Amniotic epithelial cell (primary cell): ENCODE data around the gene TBCA.

Experiments
- DNase-seq: peaks from one replicate; pipeline ENCODE4 v3.0.0-alpha.2; 2010; ENCODE audit warnings: low read depth

The TBCA gene

DNA sequence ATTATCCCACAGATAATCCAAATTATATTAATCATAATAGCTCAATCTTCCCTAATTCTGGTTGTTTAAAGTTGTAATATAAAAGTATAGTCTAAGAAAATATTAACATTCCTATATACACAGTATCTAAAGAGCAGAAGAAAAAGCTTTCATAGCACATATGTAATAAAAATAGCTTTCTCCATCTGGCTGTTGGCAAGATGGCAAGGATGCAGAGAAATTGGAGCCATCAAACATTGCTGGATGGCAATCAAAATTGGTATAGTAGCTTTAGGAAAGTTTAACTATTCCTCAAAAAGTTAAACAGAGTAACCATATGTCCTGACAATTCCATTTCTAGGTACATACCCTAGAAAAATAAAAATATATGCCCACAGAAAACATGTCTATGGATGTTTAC lies 66.8 kb downstream of the TBCA start:
- no peak for DNase-seq

DNA sequence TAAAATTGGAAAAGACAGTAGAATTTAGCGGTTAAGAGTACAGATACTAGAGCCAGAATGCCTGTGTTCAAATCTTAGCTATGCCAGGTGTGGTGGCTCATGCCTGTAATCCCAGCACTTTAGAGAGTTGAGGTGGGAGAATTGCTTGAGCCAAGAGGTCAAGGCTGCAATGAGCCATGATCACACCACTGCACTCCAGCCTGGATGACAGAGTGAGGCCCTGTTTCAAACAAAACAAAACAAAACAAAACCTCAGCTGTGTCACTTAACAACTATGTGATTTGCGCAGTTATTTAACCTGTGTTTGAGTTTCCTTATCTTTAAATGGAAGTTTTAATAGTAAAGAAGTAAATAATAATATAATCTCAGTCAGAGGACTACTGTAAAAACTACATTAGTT lies 68.3 kb downstream of the TBCA start:
- peak; percentile 15 for DNase-seq

DNA sequence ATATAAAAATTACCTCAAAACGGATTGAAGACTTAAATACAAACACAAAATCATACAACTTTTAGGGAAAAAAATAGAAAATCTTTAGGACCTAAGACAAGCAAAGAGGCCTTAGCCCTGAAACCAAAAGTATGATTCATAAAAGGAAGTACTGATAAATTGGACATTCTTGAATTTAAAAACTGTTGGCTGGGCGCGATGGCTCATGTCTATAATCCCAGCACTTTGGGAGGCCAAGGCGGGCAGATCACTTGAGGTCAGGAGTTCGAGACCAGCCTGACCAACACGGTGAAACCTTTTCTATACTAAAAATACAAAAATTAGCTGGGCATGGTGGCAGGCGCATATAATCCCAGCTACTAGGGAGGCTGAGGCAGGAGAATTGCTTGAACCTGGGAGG lies 76.6 kb downstream of the TBCA start:
- peak; percentile 57 for DNase-seq

DNA sequence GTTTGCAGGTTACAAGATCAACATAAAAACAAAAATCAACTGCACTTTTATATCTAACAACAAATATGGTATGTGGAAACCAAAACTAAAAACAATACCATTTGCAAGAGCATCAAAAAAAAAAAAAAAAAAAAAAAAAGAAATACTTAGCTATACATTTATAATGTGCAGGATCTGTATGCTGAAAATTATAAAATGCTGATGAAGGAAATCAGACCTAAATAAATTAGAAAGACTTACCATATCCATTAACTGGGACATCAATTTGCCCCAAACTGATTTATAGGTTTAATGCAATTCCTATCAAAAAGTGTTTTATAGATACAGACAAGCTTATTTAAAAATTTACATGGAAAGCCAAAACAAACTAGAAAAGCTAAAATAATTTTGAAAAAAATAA lies 77.2 kb downstream of the TBCA start:
- no peak for DNase-seq

DNA sequence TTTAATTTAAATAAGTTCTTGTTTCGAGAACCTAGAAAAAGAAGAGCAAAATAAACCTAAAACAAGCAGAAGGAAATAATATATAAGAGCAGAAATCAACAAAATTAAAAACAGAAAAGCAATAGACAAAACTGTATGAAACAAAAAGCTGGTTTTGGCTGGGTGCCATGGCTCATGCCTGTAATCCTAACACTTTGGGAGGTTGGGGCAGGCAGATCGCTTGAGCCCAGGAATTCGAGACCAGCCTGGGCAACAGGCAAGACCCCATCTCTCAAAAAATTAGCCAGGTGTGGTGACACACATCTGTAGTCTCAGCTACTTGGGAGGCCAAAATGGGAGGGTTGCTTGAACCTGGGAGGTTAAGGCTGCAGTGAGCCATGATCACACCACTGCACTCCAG lies 78.4 kb downstream of the TBCA start:
- no peak for DNase-seq

DNA sequence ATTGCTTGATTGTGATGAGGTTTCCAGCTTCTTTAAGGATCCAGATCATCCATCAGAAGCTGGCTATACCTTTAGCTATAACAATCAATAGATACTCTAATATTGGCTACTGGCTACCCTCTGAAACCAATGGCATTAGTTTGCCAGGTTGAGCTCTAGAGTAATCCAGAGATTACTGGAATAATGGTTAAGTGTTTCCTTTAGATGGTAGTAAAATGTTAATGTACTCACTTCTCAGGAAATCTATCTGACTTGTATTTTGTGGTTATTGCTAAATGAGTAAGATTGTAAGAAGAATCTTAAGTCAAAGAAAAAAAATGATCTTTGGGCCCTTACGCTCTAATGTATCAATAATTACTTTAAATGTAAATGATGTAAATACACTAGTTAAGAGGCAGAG lies 80.0 kb downstream of the TBCA start:
- DNase-seq = no peak

DNA sequence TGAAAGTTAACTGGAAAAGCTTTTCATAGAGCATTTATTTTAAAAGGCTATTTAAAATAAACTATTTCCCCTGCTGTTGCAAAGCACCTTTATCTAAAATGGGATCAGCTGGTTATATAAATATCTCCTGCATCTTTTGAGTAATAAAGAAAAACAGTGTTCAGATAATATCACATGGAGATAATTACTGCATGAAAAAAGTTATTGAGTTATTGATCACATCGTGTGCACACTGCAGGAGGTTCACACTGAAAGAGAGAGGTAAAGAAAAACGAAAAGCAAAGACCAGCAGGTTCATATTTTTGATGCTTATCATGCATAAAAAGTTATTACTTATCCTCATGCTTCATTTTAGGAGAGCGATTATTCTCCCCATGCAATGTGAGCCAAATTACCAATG lies 82.2 kb downstream of the TBCA start:
- DNase-seq = no peak

DNA sequence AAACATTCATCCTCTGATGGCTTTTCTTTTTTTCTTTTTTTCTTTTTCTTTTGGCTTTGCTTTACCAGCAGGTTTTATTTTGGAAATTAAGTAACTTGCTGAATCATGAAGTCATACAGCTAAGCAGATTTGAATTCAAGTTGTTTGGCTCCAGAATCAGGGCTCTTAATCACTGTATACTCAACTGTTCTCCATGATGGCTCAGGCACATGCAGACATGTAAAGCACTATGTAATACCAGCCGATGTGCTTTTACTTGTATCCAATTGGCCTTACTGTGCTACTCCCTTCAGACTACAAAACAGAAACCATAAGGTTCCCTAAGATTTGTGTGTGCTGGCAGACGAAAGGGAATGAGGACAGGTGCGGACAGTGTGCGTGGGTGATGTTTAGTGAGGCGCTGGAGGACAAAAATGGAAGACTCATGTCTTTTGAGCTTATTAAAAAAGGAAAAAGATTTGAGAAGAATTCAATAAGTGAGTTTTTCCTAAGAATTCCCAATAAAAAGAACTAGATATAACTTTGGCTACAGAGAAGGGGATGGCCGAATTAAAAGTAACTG lies 92.9 kb downstream of the TBCA start:
- DNase-seq = peak; percentile 15

DNA sequence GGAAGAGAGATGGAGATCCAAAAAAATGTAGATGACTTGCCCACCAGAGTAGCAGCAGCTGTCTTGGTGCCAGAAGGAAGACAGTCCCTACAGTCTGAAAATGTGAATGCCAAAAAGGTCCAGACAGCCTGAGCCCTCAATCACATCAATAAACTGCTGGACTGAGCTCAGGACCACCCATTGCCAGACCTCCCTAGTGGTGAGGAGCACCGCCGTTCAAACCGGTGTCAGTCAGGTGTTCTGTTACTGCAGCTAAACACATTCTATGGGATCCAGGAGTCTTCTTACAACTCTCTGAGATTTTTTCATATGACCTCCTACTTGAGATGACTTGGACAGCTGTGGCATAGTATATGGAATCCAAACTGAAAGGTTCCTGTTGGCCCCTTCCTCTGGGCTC lies 105.6 kb downstream of the TBCA start:
- no peak for DNase-seq

DNA sequence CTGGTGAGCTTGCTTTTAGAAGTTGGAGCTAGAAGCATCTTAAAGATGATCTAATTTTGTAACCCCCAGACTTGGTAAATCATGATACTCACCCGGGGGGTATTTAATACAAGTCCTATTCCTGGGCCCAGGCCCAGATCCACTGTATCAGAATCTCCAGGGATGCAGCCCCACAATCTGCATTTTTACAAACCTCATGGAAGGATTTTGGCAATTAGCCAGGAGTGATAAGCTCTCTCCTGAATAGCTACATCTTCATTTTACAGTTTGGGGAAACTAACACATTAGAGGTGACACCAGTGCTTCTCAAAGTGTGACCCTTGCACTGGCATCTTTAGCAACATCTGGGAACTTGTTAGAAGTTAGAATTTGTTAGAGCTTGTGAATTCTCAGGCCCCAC lies 106.5 kb downstream of the TBCA start:
- DNase-seq = no peak

DNA sequence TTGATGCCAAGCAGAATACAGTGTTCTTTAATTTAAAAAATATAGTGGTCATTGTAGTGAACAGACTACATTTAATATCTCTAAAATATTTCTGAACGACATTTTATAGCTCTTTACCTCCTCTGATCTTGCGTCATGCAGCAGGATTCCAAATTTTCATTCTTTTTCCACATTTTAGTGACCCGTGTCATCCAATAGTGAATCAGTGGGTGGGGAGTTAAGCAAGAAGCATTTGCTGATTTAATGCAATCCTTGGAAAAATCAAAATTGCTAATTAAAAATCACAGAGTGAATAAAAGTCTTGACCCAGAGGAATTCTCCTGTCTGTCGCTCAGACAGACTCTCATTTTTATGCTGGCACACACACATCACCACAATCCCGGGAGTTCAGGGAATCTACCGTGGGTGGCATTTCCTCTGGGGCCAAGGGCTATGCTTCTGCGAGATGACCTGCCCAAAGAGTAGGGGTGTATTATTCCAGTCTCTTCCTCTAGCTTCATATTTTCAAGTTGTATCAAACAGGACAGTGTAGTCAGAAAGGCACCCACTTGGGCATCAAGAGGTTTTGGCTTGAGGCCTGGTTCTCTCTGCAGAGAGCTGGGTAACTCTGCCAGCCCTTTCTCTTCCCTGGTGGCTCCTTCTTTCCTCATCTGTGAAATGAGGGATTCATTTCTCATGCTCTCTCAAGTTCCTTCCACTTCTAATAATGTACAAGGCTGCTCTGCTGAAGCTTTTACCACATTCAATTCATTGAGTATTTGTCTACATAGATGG lies 112.9 kb downstream of the TBCA start:
- DNase-seq = no peak

DNA sequence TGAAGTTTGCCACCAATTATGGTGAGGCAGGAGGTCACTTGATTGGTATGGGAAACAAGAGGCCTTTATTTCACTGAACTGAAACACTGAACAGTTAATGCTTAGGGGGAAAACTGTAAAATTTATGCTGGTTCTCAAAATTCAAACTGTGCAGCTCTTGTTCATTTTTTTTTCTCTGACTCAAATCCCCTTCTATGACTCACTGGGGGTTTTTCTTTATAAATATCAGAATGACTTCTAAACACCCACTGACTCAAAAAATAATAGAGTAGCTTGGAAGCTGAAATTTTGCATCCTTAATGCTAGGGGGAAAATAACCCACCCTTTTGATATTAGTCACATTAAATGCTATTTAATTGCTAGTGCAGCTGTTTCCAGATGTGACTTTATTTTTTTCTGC lies 113.5 kb downstream of the TBCA start:
- no peak for DNase-seq

DNA sequence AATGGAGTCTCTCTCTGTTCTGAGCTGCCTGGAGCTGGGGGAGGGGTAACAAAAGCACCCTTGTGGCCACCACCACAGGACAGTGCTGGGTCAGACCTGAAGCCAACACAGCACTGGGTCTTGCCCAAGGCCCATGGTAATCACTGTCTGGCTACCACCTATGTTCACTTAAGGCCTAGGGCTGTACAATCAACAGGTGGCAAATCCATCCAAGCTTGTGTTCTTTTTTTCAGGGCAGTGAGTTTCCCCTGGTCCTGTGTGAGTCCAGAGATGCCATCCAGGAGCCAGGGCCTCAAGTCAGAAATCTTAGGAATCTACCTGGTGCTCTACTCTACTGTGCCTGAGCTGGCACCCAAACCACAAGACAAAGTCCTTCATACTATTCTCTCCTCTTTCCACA lies 117.5 kb downstream of the TBCA start:
- DNase-seq = no peak

DNA sequence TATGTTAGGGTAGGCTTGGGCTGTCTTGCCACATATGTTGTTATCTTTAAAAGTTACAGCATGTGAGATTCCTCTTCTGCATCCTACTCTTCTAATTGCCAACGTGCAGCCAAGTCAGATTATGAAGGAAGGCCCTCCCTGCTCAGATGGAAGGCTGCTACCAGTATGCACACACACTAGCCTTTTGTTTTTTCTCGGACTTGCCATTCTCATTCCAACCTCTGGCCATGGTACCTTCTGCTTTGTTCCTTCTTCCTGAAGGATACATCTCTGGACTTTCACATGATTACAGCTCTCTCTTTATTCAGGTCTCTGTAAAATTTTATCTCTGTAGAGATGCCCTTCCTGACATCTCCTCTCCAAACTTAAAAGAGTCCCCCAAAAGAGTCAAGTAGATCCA lies 124.8 kb downstream of the TBCA start:
- no peak for DNase-seq

DNA sequence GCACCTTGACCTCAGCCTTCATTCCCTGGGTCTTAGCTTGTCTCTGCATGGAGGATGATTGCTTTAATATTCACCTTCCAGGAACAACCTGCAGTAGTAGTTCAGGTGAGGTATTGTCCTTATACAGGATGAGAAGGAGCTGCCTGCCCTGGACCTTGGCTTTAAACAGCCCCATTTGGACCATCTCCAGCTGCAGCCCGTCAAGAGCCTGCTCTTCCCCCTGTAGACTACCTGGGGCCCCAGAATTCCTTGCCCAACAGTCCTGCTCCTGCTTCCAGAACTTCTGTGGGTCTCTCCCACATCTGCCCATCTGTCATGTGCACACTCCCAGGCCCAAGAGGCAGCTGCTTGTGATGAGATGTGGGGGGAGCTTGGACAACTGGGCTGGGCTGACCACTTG lies 125.5 kb downstream of the TBCA start:
- no peak for DNase-seq

DNA sequence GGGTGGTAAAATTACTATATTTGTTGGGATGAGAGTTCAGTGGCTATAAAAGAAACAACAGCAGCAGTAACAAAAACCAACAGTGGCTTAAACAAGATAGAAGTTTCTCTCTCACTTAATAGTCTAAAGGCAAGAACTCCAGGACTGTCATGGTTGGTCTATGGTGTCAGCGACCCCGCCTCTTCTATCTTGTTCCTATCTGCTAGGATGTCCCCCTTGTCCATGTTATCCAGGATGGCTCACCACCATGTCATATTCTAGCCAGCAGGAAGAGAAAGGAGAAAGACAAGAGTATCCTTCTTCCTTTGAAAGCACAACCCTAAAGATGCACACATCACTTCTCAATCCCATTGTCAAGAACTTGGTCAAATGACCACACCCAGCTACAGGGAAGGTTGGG lies 126.4 kb downstream of the TBCA start:
- DNase-seq = no peak

DNA sequence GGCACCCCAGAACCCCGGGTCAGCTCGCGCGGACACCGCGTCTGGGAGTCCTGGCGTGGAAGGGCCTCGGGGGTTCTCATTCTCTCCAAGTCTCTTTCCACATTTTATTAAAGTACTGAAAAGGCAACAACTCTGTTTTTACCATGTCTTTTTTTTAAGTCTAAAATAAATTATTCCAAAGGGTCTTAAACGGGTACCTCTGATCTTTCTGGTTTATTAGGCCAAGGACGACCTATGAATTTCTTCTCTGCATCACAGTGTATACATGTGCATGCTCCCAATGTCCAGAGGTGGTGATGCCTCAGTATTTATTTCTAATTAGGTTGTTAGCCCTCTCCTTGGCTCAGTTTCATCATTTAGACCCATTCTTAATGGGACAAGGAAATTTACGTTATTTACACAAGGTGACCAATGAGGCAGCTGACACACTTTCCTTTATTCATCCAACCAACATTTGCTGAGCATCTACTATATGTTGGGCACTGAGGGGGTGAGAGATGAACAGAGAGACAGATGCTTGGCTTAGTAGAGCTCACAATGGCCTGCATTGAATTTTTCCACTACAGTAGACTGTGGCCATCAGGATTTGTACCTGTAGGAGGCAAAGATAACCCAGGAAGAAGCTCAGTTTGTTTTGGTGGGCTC lies 130.0 kb downstream of the TBCA start:
- no peak for DNase-seq

DNA sequence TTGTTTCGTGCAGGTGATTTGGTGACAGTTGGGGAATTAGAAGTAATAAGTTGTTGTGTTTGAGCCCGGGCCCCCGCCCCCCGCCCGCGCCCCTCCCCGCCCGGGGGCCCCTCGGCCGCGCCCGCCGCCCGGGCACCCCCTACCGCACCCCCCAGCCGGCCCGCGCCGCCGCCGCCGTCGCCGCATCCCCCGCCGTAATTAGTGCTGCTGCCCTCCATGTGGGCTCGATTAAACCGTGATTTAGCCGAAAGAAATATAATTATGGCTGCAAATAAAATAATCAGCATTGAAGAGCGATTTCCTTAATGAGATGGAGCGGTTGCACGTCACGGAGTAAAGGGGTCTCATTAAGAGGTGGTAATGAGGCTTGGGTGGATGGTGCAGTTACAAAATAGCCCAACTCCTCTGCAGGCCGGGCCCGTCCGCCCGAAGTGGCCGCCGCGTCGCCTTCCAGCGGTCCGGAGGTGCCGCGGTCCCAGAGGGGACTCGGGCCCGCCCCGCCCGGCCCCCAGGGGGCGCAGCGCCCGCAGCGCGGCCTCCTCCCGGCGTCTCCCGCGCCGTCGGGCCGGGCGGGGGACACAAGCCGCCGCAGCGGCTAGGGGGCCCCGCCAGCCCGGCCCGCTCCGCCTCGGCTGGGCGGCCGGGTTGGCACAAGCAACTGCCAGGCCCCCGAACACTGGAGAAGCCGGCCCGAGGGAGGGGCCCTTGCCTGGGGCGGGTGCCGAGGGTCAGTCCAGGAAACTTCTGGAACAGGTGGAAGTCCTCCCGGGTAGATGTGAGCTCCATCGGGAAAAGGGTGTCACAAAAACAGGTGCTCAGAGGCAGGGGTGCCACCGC lies 130.8 kb downstream of the TBCA start:
- DNase-seq = no peak

DNA sequence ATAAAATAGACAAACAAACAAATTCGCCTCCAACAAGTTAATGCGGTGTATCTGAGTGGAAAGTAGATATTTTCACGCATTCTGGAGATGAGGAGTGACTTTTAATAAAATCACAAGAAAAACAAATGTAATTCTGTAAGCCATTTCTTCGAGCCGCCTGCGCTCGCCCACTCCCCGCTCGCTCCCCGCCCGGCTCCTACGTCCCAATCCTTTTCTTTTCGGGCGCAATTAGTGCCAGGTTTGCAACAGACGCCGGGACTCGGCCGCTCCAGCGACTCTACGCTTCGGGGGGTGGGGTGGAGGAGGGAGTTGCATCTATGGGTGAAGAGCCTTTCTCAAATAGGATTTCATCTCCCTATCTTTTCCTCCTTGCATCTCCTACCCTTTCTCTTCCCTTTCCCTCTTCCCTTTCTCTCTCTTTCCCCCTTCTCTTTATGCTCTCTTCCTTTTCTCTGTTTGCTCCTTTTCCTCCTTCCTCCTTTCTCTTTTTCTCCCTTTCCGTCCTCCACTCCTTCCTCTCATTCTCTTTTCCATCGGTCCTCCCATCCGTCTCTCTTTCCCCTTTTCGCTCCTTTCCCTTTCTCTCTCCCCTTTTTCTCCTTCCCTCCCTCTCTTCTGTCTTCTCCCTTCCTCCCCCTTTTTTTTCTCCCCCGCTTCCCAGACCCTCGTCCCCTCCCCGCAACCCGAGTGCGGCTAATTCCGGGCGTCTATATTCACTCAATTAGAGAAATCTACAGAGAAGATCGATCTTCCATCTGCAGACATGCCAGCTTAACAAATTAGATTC lies 131.6 kb downstream of the TBCA start:
- DNase-seq = no peak

DNA sequence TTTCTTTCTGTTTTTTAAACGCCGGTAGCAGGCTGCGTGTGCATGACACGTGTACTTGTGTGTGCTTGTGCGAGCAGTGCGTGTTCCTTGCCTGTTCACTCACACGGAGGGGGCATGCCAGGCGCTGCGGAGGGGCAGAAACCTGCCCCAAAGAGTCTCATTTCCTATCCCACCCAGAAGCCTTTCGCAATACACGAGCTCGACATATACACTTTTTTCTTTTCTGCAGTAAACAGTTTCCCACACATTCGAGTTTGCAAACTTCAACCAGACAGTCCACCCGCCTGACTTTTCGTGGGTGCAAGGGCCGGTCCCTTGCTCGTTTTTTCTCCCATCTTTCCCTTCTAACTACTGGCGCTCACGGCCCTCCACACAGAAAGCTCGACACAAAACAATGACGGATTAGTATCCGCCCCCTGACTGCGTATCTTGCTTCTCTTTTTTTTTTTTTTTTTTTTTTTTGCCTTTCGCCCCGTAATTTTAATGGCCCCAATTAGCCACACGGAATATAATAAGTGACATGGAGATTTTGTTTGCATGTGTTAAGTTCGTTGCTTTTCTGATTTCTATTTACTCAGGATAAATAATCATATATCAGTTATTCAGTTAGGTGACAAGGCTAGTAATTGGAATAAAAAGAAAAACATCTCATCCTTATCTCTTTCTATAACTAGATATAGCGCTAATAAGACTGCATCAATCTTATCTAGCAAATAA lies 132.3 kb downstream of the TBCA start:
- DNase-seq = no peak
